Neural cell (in vitro differentiated cells): ENCODE data around the gene ANKMY1. TPM values are rescaled to one million over a fixed set of nuclear protein-coding genes. Genes with fewer than 3 reads are reported as not detected.

Experiments
- H2AFZ ChIP-seq: fragments of 200-600, 300-800 bp; sonication (generic), shearing (Covaris generic); 2 replicates; pipeline ENCODE4 v1.6.0; 2014; ENCODE audit warnings: low read depth, mild to moderate bottlenecking, antibody characterized with exemption, low read length, moderate library complexity
- H3F3A ChIP-seq: fragments of 200-600 bp; shearing (Covaris generic); 2 replicates; pipeline ENCODE4 v1.6.1; 2016; ENCODE audit warnings: mild to moderate bottlenecking, moderate library complexity, mixed read lengths, antibody characterized with exemption, low read length; ENCODE audit not compliant: insufficient read depth, poor library complexity, severe bottlenecking
- H3K27ac ChIP-seq: fragments of 200-600, 300-800 bp; sonication (generic), shearing (Covaris generic); 2 replicates; pipeline ENCODE4 v1.5.1; 2014; ENCODE audit warnings: mild to moderate bottlenecking, low read length, moderate library complexity
- H3K27me3 ChIP-seq: fragments of 300-800, 200-600 bp; sonication (generic), shearing (Covaris generic); 2 replicates; pipeline ENCODE4 v1.6.0; 2014; ENCODE audit warnings: mild to moderate bottlenecking, low read depth, low read length, moderate library complexity; ENCODE audit not compliant: insufficient read depth
- H3K36me3 ChIP-seq: fragments of 300-800, 200-600 bp; sonication (generic), shearing (Covaris generic); 2 replicates; pipeline ENCODE4 v1.5.1; 2014; ENCODE audit warnings: mild to moderate bottlenecking, antibody characterized with exemption, low read length, moderate library complexity; ENCODE audit not compliant: insufficient read depth
- H3K4me2 ChIP-seq: fragments of 300-800, 200-600 bp; sonication (generic), shearing (Covaris generic); 2 replicates; pipeline ENCODE4 v1.6.0; 2014; ENCODE audit warnings: mild to moderate bottlenecking, low read length
- H3K4me3 ChIP-seq: fragments of 300-800, 200-600 bp; sonication (generic), shearing (Covaris generic); 2 replicates; pipeline ENCODE4 v1.5.1; 2014; ENCODE audit warnings: mild to moderate bottlenecking, low read length, moderate library complexity
- H3K79me2 ChIP-seq: fragments of 200-600 bp; shearing (Covaris generic); replicated peaks from 2 replicates; pipeline ENCODE4 v1.6.0; 2014; ENCODE audit warnings: mild to moderate bottlenecking, low read length, moderate library complexity; ENCODE audit not compliant: insufficient read depth
- H3K9ac ChIP-seq: fragments of 300-800, 200-600 bp; sonication (generic), shearing (Covaris generic); 2 replicates; pipeline ENCODE4 v1.6.1; 2016; ENCODE audit warnings: mild to moderate bottlenecking, low read length, mixed read lengths
- H3K9me2 ChIP-seq: fragments of 200-600 bp; shearing (Covaris generic); 2 replicates; pipeline ENCODE4 v1.6.1; 2016; ENCODE audit warnings: mild to moderate bottlenecking, low read length, mixed read lengths; ENCODE audit not compliant: insufficient read depth
- H3K9me3 ChIP-seq: fragments of 200-600, 300-800 bp; sonication (generic), shearing (Covaris generic); 2 replicates; pipeline ENCODE4 v1.6.1; 2016; ENCODE audit warnings: mild to moderate bottlenecking, mixed run types, low read length, moderate library complexity, mixed read lengths
- H4K20me1 ChIP-seq: fragments of 200-600 bp; shearing (Covaris generic); 2 replicates; pipeline ENCODE4 v1.6.1; 2016; ENCODE audit warnings: mild to moderate bottlenecking, mixed run types; ENCODE audit not compliant: insufficient read depth
- EP300 ChIP-seq: fragments of 450-650 bp; conservative IDR thresholded peaks from 2 replicates; pipeline ENCODE4 v1.6.1; 2014; ENCODE audit warnings: antibody characterized with exemption, mild to moderate bottlenecking, moderate library complexity; ENCODE audit not compliant: poor library complexity, severe bottlenecking
- EZH2 ChIP-seq: fragments of 200-600, 300-800 bp; shearing (Covaris generic), sonication (generic); IDR thresholded peaks from 2 replicates; pipeline ENCODE4 v1.6.1; 2014; ENCODE audit warnings: antibody characterized with exemption, low read length, borderline replicate concordance, mild to moderate bottlenecking; ENCODE audit not compliant: insufficient read depth, poor library complexity, severe bottlenecking
- MXI1 ChIP-seq: fragments of 450-650 bp; conservative IDR thresholded peaks from 2 replicates; pipeline ENCODE4 v1.6.1; 2014; ENCODE audit warnings: antibody characterized with exemption, mild to moderate bottlenecking; ENCODE audit not compliant: poor library complexity, severe bottlenecking
- POLR2AphosphoS5 ChIP-seq: IDR thresholded peaks from 2 replicates; pipeline ENCODE4 v1.6.1; 2012
- RAD21 ChIP-seq: fragments of 450-650 bp; conservative IDR thresholded peaks from 2 replicates; pipeline ENCODE4 v1.6.1; 2014; ENCODE audit warnings: antibody characterized with exemption, mild to moderate bottlenecking, moderate library complexity
- SMC3 ChIP-seq: fragments of 450-650 bp; conservative IDR thresholded peaks from 2 replicates; pipeline ENCODE4 v1.6.1; 2014; ENCODE audit warnings: antibody characterized with exemption, mild to moderate bottlenecking, moderate library complexity; ENCODE audit not compliant: poor library complexity
- TAF1 ChIP-seq: IDR thresholded peaks from 2 replicates; pipeline ENCODE4 v1.6.1; 2012; ENCODE audit warnings: low read depth
- polyA plus RNA-seq: library from polyadenylated mRNA; depleted of rRNA; stranded (reverse); fragments of >200 nt; gene quantifications from 2 replicates; pipeline ENCODE4 v1.2.3, GENCODE V29; 2014
- TF ChIP-seq, protein P1 (sequence below): fragments of 450-650 bp; IDR thresholded peaks from 2 replicates; pipeline ENCODE4 v1.5.1; 2014; ENCODE audit warnings: antibody characterized with exemption, mild to moderate bottlenecking, moderate library complexity; ENCODE audit not compliant: poor library complexity, severe bottlenecking

Gene ANKMY1
- polyA plus RNA-seq, 1 donor from 2014 or later: 6.6 TPM

DNA sequence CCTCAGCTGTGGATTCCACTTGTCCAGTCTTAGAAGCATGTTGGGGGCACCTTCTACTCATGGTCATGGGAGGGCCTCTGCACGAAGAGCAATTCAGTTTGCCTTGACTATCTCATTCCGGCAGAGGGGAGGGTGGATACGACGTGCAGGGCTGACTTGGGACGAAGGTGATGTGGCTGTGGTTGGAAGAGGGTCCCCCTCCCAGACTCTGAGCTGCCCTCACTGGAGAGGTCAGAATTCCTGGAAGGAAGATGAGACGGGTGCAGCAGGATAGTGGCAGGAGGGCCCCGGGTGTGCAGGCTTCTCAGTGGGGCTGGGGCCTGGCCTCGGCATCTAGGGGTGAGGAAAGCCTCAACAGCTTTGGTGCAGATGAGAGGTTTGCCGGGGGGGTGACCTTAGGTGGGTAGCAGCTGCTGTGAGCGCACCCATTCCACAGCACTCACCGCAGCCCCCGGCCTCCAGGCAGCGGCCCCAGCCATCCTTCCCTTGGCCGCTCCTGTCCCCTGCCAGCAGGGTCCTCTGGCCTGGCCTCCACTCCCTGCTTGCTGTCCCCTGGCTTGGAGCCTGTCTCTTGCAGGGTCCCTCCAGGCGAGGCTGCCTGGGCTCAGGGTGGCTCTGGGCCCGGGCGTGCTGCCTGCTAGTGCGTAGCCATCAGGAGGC is 13.7 kb upstream of the ANKMY1 start:
- Histone ChIP-seq H4K20me1 (no peaks in the 10 kb centered on the region), H3K36me3 (no peaks in the 10 kb centered on the region), H3K79me2 (peaks cover 6% of the 10 kb centered on the region), H3K4me2 (no peak overlapping the region), H3K9ac (no peak overlapping the region), H3K9me2 (no peaks in the 10 kb centered on the region), H3K27ac (no peak overlapping the region), H3K4me3 (no peak overlapping the region), H3K9me3 (no peaks in the 10 kb centered on the region), H2AFZ (no peak overlapping the region), H3K27me3 (no peaks in the 10 kb centered on the region), H3F3A (peaks cover 3% of the 10 kb centered on the region)
- TF ChIP-seq EP300 (no peak), SMC3 (no peak), POLR2AphosphoS5 (no peak), RAD21 (no peak)
- TF ChIP-seq, protein P1, sequence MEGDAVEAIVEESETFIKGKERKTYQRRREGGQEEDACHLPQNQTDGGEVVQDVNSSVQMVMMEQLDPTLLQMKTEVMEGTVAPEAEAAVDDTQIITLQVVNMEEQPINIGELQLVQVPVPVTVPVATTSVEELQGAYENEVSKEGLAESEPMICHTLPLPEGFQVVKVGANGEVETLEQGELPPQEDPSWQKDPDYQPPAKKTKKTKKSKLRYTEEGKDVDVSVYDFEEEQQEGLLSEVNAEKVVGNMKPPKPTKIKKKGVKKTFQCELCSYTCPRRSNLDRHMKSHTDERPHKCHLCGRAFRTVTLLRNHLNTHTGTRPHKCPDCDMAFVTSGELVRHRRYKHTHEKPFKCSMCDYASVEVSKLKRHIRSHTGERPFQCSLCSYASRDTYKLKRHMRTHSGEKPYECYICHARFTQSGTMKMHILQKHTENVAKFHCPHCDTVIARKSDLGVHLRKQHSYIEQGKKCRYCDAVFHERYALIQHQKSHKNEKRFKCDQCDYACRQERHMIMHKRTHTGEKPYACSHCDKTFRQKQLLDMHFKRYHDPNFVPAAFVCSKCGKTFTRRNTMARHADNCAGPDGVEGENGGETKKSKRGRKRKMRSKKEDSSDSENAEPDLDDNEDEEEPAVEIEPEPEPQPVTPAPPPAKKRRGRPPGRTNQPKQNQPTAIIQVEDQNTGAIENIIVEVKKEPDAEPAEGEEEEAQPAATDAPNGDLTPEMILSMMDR: no peak

DNA sequence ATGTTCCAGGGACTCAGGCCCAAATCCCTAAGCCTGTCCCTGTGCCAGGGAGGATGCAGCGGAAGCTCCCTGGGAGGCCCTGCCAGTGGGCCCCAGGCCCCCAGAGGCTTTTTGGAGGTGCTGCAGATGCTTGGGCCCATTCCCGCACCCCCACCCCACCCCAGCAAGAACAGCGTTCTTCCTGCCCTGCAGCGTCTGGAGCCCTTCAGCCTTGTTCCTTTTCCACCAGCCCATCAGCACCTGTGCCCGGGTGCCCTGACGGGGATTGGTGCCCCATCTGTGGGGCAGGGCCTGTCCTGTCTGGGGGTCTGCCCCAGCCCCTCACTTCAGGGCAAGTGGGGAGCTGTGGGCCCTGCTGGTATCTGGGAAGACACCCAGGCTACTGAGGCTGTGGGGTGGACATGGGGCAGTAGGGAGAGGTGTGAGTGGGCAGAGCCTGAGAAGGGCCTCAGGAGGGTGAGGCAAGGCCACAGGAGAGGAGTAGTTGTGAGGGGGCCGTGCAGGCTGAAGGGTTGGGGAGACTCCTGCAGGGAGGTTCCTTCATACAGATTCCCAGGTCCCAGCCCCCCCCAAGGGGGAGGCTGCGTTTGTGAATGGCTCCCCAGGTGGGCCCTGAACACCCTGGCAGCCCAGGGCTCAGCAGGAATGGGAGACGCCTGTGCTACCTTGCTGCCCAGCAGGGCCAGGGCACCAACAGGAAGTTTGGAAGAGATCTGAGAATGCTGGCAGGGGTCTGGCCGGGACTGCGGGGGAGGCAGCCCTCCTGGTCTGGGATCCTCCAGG is 12.9 kb upstream of the ANKMY1 start:
- Histone ChIP-seq H3K9me2 (no peaks in the 10 kb centered on the region), H3K27ac (no peak overlapping the region), H3K79me2 (peaks cover 6% of the 10 kb centered on the region), H3K27me3 (no peaks in the 10 kb centered on the region), H3K9me3 (no peaks in the 10 kb centered on the region), H3F3A (peaks cover 3% of the 10 kb centered on the region), H3K4me2 (no peak overlapping the region), H3K36me3 (no peaks in the 10 kb centered on the region), H3K9ac (no peak overlapping the region), H3K4me3 (peak overlapping the region; percentile 81), H4K20me1 (no peaks in the 10 kb centered on the region), H2AFZ (no peak overlapping the region)
- TF ChIP-seq EP300 (no peak), TAF1 (no peak), MXI1 (no peak), POLR2AphosphoS5 (no peak), RAD21 (no peak), EZH2 (no peak), SMC3 (no peak)
- TF ChIP-seq, protein P1: no peak
